Measurements from ENCODE around the gene GCSAML.

The GCSAML gene

GRCh38 chr1:247574236-247574635 lies 25.3 kb downstream of the GCSAML start:
- TF ChIP-seq CTCF (IDR thresholded peaks at IDR 0.05; ENCODE audit: low read length) (no peak), EZH2 (IDR thresholded peaks at IDR 0.05; ENCODE audit: borderline replicate concordance, low read length) (no peak)
- H3K4me3 ChIP-seq (ENCODE audit: low read depth, low read length, poor library complexity, severe bottlenecking): no peak overlapping the region
- no peak overlapping the region for H3K4me2 ChIP-seq (ENCODE audit: low read length)
- no peaks in the 10 kb centered on the region for H3K4me1 ChIP-seq (ENCODE audit: insufficient read depth, low read length, severe bottlenecking)
- no peaks in the 10 kb centered on the region for H3K36me3 ChIP-seq (ENCODE audit: insufficient read depth, low read length)
- H3K27ac ChIP-seq (ENCODE audit: low read depth, low read length, poor library complexity, severe bottlenecking): no peak overlapping the region
- H3F3A ChIP-seq (ENCODE audit: insufficient read depth, low read length): no peaks in the 10 kb centered on the region
- H4K20me1 ChIP-seq (ENCODE audit: insufficient read depth, low read length): no peaks in the 10 kb centered on the region
- H3K79me2 ChIP-seq (ENCODE audit: insufficient read depth, low read length): no peaks in the 10 kb centered on the region
- no peaks in the 10 kb centered on the region for H3K27me3 ChIP-seq (ENCODE audit: insufficient read depth, low read length)
- no peak overlapping the region for H3K9ac ChIP-seq (ENCODE audit: low read length)
- H3K9me2 ChIP-seq (ENCODE audit: low read depth, low read length): no peaks in the 10 kb centered on the region
- no peak overlapping the region for H2AFZ ChIP-seq (ENCODE audit: low read length)
- no peaks in the 10 kb centered on the region for H3K9me3 ChIP-seq (ENCODE audit: low read length)

GRCh38 chr1:247574664-247575063 lies 25.7 kb downstream of the GCSAML start:
- H3K4me1 ChIP-seq (ENCODE audit: insufficient read depth, low read length, severe bottlenecking): no peaks in the 10 kb centered on the region
- TF ChIP-seq EZH2 (IDR thresholded peaks at IDR 0.05; ENCODE audit: borderline replicate concordance, low read length) (no peak), CTCF (IDR thresholded peaks at IDR 0.05; ENCODE audit: low read length) (no peak)

GRCh38 chr1:247576514-247576913 lies 27.6 kb downstream of the GCSAML start:
- no peaks in the 10 kb centered on the region for H3F3A ChIP-seq (ENCODE audit: insufficient read depth, low read length)
- no peaks in the 10 kb centered on the region for H3K27me3 ChIP-seq (ENCODE audit: insufficient read depth, low read length)
- no peak overlapping the region for H2AFZ ChIP-seq (ENCODE audit: low read length)
- H3K27ac ChIP-seq (ENCODE audit: low read depth, low read length, poor library complexity, severe bottlenecking): no peak overlapping the region
- H3K36me3 ChIP-seq (ENCODE audit: insufficient read depth, low read length): no peaks in the 10 kb centered on the region
- H3K79me2 ChIP-seq (ENCODE audit: insufficient read depth, low read length): no peaks in the 10 kb centered on the region
- no peak overlapping the region for H3K4me3 ChIP-seq (ENCODE audit: low read depth, low read length, poor library complexity, severe bottlenecking)
- no peaks in the 10 kb centered on the region for H4K20me1 ChIP-seq (ENCODE audit: insufficient read depth, low read length)
- no peak overlapping the region for H3K4me2 ChIP-seq (ENCODE audit: low read length)
- no peaks in the 10 kb centered on the region for H3K9me3 ChIP-seq (ENCODE audit: low read length)
- H3K9me2 ChIP-seq (ENCODE audit: low read depth, low read length): no peaks in the 10 kb centered on the region
- peak; percentile 51 for TF ChIP-seq CTCF (IDR thresholded peaks at IDR 0.05; ENCODE audit: low read length)
- TF ChIP-seq EZH2 (IDR thresholded peaks at IDR 0.05; ENCODE audit: borderline replicate concordance, low read length): no peak
- H3K4me1 ChIP-seq (ENCODE audit: insufficient read depth, low read length, severe bottlenecking): no peaks in the 10 kb centered on the region
- H3K9ac ChIP-seq (ENCODE audit: low read length): no peak overlapping the region

More at GRCh38 chr1:247574664-247575063, 25.7 kb downstream of the GCSAML start:
- Histone ChIP-seq H3K4me2 (ENCODE audit: low read length) (no peak overlapping the region), H3K9me3 (ENCODE audit: low read length) (no peaks in the 10 kb centered on the region), H3K4me3 (ENCODE audit: low read depth, low read length, poor library complexity, severe bottlenecking) (no peak overlapping the region), H3K36me3 (ENCODE audit: insufficient read depth, low read length) (no peaks in the 10 kb centered on the region), H3K79me2 (ENCODE audit: insufficient read depth, low read length) (no peaks in the 10 kb centered on the region), H3K9ac (ENCODE audit: low read length) (no peak overlapping the region), H3K27me3 (ENCODE audit: insufficient read depth, low read length) (no peaks in the 10 kb centered on the region), H3K9me2 (ENCODE audit: low read depth, low read length) (no peaks in the 10 kb centered on the region), H2AFZ (ENCODE audit: low read length) (no peak overlapping the region), H3F3A (ENCODE audit: insufficient read depth, low read length) (no peaks in the 10 kb centered on the region), H4K20me1 (ENCODE audit: insufficient read depth, low read length) (no peaks in the 10 kb centered on the region), H3K27ac (ENCODE audit: low read depth, low read length, poor library complexity, severe bottlenecking) (no peak overlapping the region)
